GM10266 (cell line): ENCODE results near the gene BICRA.
"Not testable (repeated sequence)": the region's sequence is repeated elsewhere in the genome, so short reads cannot be mapped to it uniquely, and the experiment has no call there.

ENCODE experiments used
- DNase-seq: peaks from one replicate; pipeline ENCODE4 v3.0.0; 2012; ENCODE audit errors: extremely low spot score
- TF ChIP-seq, protein P1 (sequence below): IDR thresholded peaks from 2 replicates; pipeline ENCODE4 v1.5.1; 2012; ENCODE audit warnings: mild to moderate bottlenecking, low read depth; ENCODE audit not compliant: control insufficient read depth, insufficient read depth; ENCODE audit errors: missing control alignments

The BICRA gene

GRCh38 chr19:47703301-47703700 lies 94.4 kb downstream of the BICRA start:
- DNase-seq = no peak
- TF ChIP-seq, protein P1, sequence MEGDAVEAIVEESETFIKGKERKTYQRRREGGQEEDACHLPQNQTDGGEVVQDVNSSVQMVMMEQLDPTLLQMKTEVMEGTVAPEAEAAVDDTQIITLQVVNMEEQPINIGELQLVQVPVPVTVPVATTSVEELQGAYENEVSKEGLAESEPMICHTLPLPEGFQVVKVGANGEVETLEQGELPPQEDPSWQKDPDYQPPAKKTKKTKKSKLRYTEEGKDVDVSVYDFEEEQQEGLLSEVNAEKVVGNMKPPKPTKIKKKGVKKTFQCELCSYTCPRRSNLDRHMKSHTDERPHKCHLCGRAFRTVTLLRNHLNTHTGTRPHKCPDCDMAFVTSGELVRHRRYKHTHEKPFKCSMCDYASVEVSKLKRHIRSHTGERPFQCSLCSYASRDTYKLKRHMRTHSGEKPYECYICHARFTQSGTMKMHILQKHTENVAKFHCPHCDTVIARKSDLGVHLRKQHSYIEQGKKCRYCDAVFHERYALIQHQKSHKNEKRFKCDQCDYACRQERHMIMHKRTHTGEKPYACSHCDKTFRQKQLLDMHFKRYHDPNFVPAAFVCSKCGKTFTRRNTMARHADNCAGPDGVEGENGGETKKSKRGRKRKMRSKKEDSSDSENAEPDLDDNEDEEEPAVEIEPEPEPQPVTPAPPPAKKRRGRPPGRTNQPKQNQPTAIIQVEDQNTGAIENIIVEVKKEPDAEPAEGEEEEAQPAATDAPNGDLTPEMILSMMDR = no peak

GRCh38 chr19:47704024-47704423 lies 95.1 kb downstream of the BICRA start:
- TF ChIP-seq, protein P1 = no peak
- no peak for DNase-seq

GRCh38 chr19:47704656-47705055 lies 95.7 kb downstream of the BICRA start:
- TF ChIP-seq, protein P1 = no peak
- no peak for DNase-seq

DNA sequence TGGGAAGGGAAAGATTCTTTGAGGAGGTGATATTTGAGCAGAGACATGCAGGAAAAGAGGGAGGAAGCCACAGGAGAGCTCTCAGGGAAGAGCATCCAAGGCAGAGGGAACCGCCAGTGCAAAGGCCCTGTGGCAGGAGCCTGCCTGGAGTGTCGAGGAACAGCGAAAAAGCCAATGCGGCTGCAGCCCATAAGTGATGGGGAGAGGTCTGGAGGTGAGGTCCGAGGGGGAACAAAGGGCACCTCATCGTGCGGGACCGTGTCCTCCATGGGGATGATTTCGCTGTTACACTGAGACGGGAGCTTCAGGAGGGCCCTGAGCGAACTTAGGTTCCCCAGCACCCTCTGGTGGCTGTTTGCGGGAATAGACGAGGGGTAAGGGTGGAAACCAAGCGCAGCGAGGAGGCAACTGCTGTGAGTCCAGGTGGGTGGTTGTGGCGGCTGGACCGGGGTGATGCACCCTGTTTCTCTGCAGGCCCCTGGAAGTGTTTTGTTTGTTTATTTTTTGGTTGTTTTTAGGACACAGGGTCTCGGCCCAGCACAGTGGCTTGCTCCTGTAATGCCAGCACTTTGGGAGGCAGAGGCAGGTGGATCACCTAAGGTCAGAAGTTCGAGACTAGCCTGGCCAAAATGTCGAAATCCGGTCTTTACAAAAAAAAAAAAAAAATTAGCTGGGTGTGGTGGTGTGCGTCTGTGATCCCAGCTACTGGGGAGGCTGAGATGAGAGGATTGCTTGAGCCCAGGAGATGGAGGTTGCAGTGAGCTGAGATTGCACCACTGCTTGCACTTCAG lies 98.4 kb downstream of the BICRA start:
- TF ChIP-seq, protein P1 = peak; percentile 85
- DNase-seq = peak; percentile 84

DNA sequence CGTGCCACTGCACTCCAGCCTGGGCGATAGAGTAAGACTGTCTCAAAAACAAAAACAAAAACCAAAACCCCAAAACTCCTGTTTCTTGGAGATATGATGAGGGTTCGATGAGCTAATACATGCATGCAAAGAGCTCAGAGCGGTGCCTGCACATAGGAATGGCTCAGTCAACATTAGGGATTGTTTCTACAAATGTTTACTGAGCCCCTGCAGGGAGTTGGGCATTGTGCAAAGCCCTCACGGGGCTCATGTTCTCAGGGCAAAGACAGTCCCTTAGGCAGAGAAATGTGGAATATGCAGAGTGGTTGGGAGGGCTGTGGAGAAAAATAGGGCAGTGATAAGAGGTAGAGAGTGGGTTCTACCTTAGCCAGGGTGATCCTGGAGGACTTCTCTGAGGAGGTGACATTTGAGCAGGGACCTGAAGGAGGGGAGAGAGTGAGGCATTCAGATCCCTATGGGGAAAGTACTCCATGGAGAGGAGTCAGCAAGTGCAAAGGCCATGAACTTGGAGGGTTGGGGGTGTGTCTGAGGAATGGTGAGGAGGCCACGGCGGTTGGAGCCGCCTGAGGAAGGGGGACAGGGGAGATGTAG lies 102.8 kb downstream of the BICRA start:
- no peak for DNase-seq
- TF ChIP-seq, protein P1 = no peak

- TF ChIP-seq, protein P1 = peak; percentile 67
- peak; percentile 78 for DNase-seq
Observed at GRCh38 chr19:47713046-47714021, 104.4 kb downstream of the BICRA start, which contains the start of gene EHD2. Gene EHD2, plus strand, starts transcription at chr19:47713422. Its CDS starts 3,191 bp downstream, at chr19:47716613.

DNA sequence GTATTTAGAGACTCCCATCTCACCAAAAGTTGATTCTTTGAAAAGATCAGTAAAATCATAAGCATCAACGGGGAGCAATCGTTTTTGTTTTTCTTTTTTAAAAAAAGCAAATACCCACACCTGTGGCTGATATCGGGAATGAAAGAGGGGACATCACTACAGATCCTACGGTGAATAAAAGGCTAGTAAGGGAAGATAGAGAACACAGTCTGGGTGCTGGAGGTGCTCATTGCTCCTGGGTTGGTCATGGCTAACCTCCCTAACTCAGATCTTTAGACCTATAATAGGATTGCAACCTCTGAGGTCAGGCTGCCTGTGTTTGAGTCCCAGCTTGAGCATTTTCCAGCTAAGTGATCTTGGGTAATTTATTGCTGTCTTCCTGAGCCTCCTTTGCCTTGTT lies 105.4 kb downstream of the BICRA start:
- DNase-seq = no peak
- TF ChIP-seq, protein P1 = no peak

- not testable (repeated sequence) for DNase-seq
Observed at GRCh38 chr19:47714855-47715254, 105.9 kb downstream of the BICRA start.
